ENCODE results near the gene CHST11.

CHST11 gene

DNA sequence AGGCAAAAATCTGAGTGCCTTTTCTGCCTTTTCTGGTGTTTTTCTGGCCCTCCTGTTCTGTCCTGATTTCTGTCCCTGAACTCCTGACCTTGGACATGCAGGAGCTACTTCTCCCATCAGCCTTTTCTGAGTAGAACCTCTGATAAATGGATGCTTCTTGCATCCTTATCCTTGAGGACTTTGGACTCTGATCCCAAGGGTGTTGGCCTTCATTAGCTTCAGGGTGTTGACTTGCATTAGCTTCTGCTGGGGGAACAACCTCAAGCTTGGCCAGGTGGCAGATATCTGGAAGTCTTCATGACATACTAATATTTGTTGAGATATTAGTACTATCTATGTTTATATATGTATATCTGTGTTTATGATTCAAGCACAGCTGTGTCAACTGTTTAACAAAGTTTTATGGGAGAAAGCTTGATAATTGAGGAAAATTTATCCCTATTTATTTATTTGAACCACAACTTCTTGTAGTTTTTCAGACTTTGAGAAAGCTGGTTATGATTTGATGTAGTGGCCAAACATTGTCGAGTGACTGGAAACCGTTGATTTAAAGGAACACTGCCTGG, 124.3 kb downstream of the CHST11 start:
- Histone ChIP-seq H3K4me3 (ENCODE audit: low read depth in 1 of 2, low read length in 2 of 2) (no peak overlapping the region), H3K9me3 (ENCODE audit: low read length) (no peaks in the 10 kb centered on the region), H3K36me3 (ENCODE audit: insufficient read depth, low read length) (no peaks in the 10 kb centered on the region), H3K9ac (ENCODE audit: low read length) (no peak overlapping the region), H3K27me3 (ENCODE audit: control insufficient read depth in 1 of 2, insufficient read depth in 2 of 2, low read length in 2 of 2) (no peaks in the 10 kb centered on the region), H3K27ac (ENCODE audit: low read depth, low read length) (no peak overlapping the region), H3K4me1 (ENCODE audit: insufficient read depth, low read length) (peaks cover 4% of the 10 kb centered on the region)

DNA sequence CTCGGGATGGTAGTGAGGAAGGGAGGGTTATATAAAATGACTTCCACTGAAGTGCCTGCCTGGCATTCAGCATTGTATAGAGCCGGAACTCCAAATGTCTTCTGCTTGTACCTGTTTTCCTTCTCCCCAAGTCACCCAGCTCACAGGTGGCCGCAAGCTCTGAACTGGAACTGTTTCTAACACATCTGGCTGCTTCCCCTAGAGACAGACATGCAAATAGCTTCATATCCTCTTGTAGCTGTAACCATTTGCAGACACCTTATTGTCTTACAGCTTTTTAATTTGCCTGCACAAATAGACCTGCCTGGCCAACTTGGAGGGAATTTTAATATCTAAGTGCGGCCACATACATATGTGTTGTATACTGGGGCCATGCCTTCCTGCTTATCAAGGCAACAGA, 126.0 kb downstream of the CHST11 start:
- H3K4me1 ChIP-seq (ENCODE audit: insufficient read depth, low read length) = peaks cover 14% of the 10 kb centered on the region

DNA sequence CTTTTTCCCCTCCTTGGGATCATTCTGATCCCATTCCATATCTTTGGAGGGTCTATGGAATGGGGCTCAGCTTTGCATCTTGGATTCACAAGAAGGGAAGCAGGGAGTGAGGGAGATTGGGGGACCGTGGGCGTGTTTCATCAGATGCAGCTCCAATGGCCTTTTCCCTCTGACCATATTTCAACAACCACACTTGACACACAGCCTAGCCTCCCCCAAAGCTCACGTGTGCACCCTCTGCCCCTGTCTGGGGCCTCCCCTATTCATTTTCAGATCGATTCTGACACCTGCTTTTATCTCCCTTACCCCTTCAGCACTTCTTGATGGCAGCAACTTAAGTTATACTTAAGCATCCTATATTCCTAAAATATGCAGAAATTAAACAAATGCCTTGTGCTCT, 126.6 kb downstream of the CHST11 start:
- Histone ChIP-seq H3K4me1 (ENCODE audit: insufficient read depth, low read length) (peaks cover 14% of the 10 kb centered on the region), H3K9me3 (ENCODE audit: low read length) (no peaks in the 10 kb centered on the region), H3K27me3 (ENCODE audit: control insufficient read depth in 1 of 2, insufficient read depth in 2 of 2, low read length in 2 of 2) (no peaks in the 10 kb centered on the region), H3K4me3 (ENCODE audit: low read depth in 1 of 2, low read length in 2 of 2) (no peak overlapping the region), H3K9ac (ENCODE audit: low read length) (no peak overlapping the region), H3K27ac (ENCODE audit: low read depth, low read length) (no peak overlapping the region), H3K36me3 (ENCODE audit: insufficient read depth, low read length) (no peaks in the 10 kb centered on the region)

More for the DNA sequence above, 126.0 kb downstream of the CHST11 start:
- H3K27me3 ChIP-seq (ENCODE audit: control insufficient read depth in 1 of 2, insufficient read depth in 2 of 2, low read length in 2 of 2) = no peaks in the 10 kb centered on the region
- H3K27ac ChIP-seq (ENCODE audit: low read depth, low read length) = no peak overlapping the region
- no peaks in the 10 kb centered on the region for H3K9me3 ChIP-seq (ENCODE audit: low read length)
- H3K9ac ChIP-seq (ENCODE audit: low read length) = no peak overlapping the region
- no peak overlapping the region for H3K4me3 ChIP-seq (ENCODE audit: low read depth in 1 of 2, low read length in 2 of 2)
- no peaks in the 10 kb centered on the region for H3K36me3 ChIP-seq (ENCODE audit: insufficient read depth, low read length)

DNA sequence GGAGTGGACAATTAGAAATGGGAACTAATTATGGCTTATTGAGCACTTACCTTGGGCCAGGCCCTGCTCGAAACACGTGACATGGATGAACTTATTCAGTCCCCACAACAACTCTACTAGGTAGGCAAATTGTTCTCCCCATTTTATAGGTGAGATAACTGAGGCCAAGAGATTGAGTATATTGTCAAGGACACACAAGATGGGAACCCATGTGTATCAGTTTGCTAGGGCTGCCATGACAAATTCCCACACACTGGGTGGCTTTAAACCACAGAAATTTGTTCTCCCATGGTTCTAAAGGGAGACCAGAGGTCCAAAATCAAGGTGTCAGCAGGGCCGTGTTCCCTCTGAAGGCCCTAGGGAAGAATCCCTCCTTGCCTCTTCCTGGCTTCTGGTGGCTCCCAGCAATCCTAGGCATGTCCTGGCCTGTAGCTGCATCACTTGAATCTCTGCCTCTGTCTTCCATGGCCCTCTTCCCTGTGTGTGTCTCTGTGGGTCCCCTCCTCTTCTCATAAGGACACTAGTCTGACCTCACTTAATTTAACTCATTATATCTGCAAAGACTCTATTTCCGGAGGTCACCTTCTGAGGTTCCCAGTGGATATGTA, 128.8 kb downstream of the CHST11 start:
- Histone ChIP-seq H3K9me3 (ENCODE audit: low read length) (no peaks in the 10 kb centered on the region), H3K4me3 (ENCODE audit: low read depth in 1 of 2, low read length in 2 of 2) (no peak overlapping the region), H3K4me1 (ENCODE audit: insufficient read depth, low read length) (peaks cover 14% of the 10 kb centered on the region), H3K27ac (ENCODE audit: low read depth, low read length) (no peak overlapping the region), H3K9ac (ENCODE audit: low read length) (no peak overlapping the region), H3K36me3 (ENCODE audit: insufficient read depth, low read length) (no peaks in the 10 kb centered on the region), H3K27me3 (ENCODE audit: control insufficient read depth in 1 of 2, insufficient read depth in 2 of 2, low read length in 2 of 2) (no peaks in the 10 kb centered on the region)

DNA sequence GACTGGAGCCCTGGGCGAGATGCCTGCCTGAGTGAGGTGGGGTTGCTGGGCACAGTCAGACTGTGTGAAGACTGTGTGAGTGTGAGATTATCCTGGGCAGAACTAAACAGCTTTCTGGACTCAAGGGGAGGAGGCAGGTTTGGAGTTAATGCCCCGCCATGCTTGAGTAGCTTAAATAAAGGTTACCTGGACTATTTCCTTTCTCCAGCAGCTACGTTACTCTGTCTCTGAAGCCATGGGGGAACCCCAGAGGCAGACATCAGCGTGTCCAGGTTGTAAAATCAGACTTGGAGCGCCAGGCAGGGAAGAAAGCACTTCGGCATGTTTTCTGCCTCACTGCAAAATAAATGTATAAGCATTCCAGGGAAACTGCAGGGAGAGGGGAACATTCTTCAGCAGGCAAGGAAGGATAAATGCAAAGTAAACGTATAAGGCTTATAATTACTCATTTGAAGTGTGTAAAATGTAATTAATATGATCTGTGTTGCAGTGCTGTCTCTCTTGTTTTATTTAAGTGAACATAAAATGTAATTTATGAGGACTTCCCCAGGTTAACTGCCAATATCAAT, 129.7 kb downstream of the CHST11 start:
- peaks cover 14% of the 10 kb centered on the region for H3K4me1 ChIP-seq (ENCODE audit: insufficient read depth, low read length)

DNA sequence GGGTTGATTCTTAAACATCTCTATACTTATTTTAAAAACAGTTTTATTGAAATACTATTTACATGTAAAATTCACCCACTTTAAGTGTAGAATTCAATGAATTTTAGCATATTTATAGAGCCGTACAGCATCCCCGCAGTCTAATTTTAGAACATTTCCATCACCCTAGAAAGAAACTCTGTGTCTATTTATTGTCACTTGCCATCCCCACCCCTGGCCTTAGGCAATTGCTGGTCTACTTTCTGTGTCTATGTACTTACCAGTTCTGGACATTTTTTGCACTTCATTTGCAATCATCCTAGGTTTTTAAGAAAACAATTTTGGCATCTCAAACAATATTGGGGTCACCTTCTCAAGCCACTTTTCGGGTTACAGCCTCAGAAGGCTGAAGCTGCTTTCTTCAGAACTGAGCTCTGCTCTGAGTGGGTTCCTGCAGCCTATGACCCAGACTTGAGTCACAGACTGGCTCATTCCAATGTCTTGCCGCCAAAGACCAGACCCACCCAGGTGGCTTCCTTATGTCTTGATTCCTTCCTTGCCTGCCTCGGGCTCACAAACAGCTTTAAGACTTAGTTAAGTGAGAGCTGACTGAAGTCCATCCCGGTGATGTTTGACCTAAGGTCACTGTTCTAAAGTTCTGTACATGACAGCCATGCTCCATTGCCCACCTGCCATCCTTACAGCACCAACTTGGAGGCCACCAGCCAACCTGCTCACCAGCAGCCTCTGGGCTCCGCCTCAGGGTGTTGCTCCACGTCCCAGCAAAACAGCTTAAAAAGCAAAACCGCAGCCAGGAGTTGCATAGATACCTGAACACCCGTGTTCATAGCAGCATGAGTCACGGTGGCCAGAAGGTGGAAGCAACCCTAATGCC, 131.5 kb downstream of the CHST11 start:
- no peak overlapping the region for H3K27ac ChIP-seq (ENCODE audit: low read depth, low read length)
- no peaks in the 10 kb centered on the region for H3K9me3 ChIP-seq (ENCODE audit: low read length)
- H3K27me3 ChIP-seq (ENCODE audit: control insufficient read depth in 1 of 2, insufficient read depth in 2 of 2, low read length in 2 of 2) = no peaks in the 10 kb centered on the region
- H3K36me3 ChIP-seq (ENCODE audit: insufficient read depth, low read length) = no peaks in the 10 kb centered on the region
- no peak overlapping the region for H3K9ac ChIP-seq (ENCODE audit: low read length)
- peaks cover 14% of the 10 kb centered on the region for H3K4me1 ChIP-seq (ENCODE audit: insufficient read depth, low read length)
- no peak overlapping the region for H3K4me3 ChIP-seq (ENCODE audit: low read depth in 1 of 2, low read length in 2 of 2)

More for the DNA sequence above, 129.7 kb downstream of the CHST11 start:
- no peaks in the 10 kb centered on the region for H3K9me3 ChIP-seq (ENCODE audit: low read length)
- H3K27me3 ChIP-seq (ENCODE audit: control insufficient read depth in 1 of 2, insufficient read depth in 2 of 2, low read length in 2 of 2) = no peaks in the 10 kb centered on the region
- no peak overlapping the region for H3K4me3 ChIP-seq (ENCODE audit: low read depth in 1 of 2, low read length in 2 of 2)
- no peak overlapping the region for H3K9ac ChIP-seq (ENCODE audit: low read length)
- no peak overlapping the region for H3K27ac ChIP-seq (ENCODE audit: low read depth, low read length)
- no peaks in the 10 kb centered on the region for H3K36me3 ChIP-seq (ENCODE audit: insufficient read depth, low read length)

DNA sequence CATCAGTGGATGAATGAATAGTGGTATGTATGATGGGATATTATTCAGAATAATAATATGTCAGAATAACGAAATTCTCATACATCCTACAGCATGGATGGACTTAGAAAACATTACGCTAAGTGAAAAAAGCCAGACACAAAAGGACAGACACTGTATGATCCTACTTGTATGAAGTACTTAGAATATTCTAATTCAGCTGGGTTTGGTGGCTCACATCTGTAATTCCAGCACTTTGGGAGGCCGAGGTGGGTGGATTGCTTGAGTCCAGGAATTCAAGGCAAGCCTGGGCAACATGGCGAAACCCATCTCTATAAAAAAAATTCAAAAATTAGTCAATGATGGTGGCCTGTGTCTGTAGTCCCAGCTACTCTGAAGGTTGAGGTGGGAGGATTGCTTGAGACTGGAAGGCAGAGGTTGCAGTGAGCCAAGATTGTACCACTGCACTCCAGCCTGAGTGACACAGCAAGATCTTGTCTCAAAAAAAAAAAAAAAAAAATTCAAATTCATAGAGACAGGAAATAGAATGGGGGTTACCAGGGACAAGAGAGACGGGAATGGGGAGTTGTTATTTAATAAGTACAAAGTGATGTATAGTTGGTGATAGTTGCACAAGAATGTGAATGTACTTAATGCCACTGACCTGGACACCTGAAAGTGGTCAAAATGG, 132.3 kb downstream of the CHST11 start:
- Histone ChIP-seq H3K36me3 (ENCODE audit: insufficient read depth, low read length) (no peaks in the 10 kb centered on the region), H3K27ac (ENCODE audit: low read depth, low read length) (no peak overlapping the region), H3K9ac (ENCODE audit: low read length) (no peak overlapping the region), H3K4me1 (ENCODE audit: insufficient read depth, low read length) (peaks cover 14% of the 10 kb centered on the region), H3K4me3 (ENCODE audit: low read depth in 1 of 2, low read length in 2 of 2) (no peak overlapping the region), H3K9me3 (ENCODE audit: low read length) (no peaks in the 10 kb centered on the region), H3K27me3 (ENCODE audit: control insufficient read depth in 1 of 2, insufficient read depth in 2 of 2, low read length in 2 of 2) (no peaks in the 10 kb centered on the region)

DNA sequence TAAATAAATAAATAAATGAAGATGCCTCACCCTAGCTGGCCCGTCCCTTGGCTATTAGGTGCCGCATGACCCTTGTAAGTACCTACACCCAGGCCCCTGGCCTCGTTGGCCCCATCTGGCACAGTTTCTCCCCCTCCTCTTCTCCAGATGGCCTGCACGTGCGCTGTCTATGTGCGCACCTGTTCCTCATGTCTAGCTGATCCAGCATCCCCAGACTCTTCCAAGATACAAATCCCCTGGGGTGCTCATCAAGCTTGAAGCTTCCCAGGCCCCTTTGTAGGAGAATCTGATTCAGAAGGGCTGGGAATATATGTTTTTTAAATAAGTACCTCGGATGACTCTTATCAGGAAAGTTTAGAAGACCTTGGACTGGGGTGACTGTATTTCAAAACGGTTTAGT, 133.3 kb downstream of the CHST11 start:
- H3K4me1 ChIP-seq (ENCODE audit: insufficient read depth, low read length) = peaks cover 14% of the 10 kb centered on the region
- H3K9ac ChIP-seq (ENCODE audit: low read length) = no peak overlapping the region
- no peak overlapping the region for H3K27ac ChIP-seq (ENCODE audit: low read depth, low read length)
- no peak overlapping the region for H3K4me3 ChIP-seq (ENCODE audit: low read depth in 1 of 2, low read length in 2 of 2)
- H3K9me3 ChIP-seq (ENCODE audit: low read length) = no peaks in the 10 kb centered on the region
- no peaks in the 10 kb centered on the region for H3K27me3 ChIP-seq (ENCODE audit: control insufficient read depth in 1 of 2, insufficient read depth in 2 of 2, low read length in 2 of 2)
- H3K36me3 ChIP-seq (ENCODE audit: insufficient read depth, low read length) = no peaks in the 10 kb centered on the region

DNA sequence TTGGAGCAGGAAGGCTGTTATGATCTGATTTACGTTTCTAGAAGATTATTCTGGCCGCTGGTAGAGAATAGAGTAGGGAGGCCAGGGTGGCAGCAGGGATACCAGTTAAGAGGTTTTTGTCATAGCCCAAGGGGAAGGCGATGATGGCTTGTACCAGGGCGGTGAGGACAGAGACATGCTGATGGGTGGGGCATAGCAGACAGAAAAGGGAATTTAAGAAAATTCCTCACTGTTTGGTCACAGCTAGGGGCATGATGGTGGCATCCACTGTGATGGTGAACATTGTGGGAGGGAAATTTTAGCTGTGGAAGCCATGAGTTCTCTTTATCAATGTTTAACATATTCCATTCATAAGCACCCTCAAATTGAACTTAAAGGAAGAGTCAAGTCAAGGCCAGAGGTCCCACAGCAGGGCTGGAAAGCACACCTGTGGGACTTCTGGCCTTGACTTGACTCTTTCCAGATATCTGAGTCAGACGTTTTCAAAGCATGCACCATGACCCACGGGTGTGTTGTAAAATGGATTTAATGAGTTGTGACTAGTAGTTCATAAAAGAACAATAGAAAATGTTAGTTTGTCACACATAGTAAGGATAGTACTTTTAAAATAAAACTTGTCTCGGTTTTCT, 134.6 kb downstream of the CHST11 start:
- no peaks in the 10 kb centered on the region for H3K9me3 ChIP-seq (ENCODE audit: low read length)
- no peak overlapping the region for H3K9ac ChIP-seq (ENCODE audit: low read length)
- H3K36me3 ChIP-seq (ENCODE audit: insufficient read depth, low read length) = no peaks in the 10 kb centered on the region

DNA sequence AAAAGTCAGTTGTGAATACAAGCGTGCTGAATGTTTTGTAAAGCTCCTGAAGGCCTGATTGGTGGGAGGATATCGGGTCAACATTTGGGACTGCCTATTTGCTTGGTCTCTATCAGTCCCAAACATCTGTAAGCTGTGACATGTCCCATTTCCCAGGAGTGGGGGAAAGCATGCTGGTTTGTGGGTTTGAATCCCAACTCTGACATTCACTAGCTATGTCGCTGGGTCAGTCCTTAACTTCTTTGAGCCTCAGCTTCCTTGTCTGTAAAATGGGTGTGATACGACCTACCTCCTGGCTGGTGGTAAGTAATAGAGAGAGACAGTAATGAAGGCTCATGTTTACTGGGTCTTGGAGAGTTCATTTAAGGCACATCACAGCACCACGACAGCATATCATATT, 136.7 kb downstream of the CHST11 start:
- Histone ChIP-seq H3K27ac (ENCODE audit: low read depth, low read length) (no peak overlapping the region), H3K9me3 (ENCODE audit: low read length) (no peaks in the 10 kb centered on the region), H3K4me1 (ENCODE audit: insufficient read depth, low read length) (peaks cover 24% of the 10 kb centered on the region), H3K4me3 (ENCODE audit: low read depth in 1 of 2, low read length in 2 of 2) (no peak overlapping the region), H3K9ac (ENCODE audit: low read length) (no peak overlapping the region), H3K36me3 (ENCODE audit: insufficient read depth, low read length) (no peaks in the 10 kb centered on the region), H3K27me3 (ENCODE audit: control insufficient read depth in 1 of 2, insufficient read depth in 2 of 2, low read length in 2 of 2) (no peaks in the 10 kb centered on the region)

More for the DNA sequence above, 134.6 kb downstream of the CHST11 start:
- Histone ChIP-seq H3K27me3 (ENCODE audit: control insufficient read depth in 1 of 2, insufficient read depth in 2 of 2, low read length in 2 of 2) (no peaks in the 10 kb centered on the region), H3K4me3 (ENCODE audit: low read depth in 1 of 2, low read length in 2 of 2) (no peak overlapping the region), H3K27ac (ENCODE audit: low read depth, low read length) (no peak overlapping the region), H3K4me1 (ENCODE audit: insufficient read depth, low read length) (peaks cover 19% of the 10 kb centered on the region)
